ENCODE data around the gene PPAN.
A peak's percentile ranks its signal among the peaks of the same experiment; 100 is the strongest.

DNA sequence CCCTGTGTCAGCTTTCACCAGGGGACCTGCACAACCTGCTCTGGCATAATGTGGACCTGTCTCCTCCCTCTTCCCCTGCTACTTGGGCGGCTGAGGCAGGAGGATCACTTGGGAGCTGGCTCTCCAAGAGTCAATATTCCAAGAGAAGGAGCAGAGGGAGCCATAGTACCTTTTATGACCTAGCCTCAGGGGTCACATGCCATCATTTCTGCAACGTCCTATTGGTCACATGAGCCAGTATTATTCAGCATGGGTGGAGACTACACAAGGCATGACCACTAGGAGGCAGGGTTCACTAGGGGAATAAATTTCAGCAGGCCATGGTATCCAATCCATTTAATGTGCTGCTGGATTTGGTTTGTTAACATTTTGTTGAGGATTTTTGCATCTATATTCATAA, 32.0 kb upstream of the PPAN start:
- TF ChIP-seq POLR2A (IDR thresholded peaks at IDR 0.05): no peak
- TF ChIP-seq, protein P1, sequence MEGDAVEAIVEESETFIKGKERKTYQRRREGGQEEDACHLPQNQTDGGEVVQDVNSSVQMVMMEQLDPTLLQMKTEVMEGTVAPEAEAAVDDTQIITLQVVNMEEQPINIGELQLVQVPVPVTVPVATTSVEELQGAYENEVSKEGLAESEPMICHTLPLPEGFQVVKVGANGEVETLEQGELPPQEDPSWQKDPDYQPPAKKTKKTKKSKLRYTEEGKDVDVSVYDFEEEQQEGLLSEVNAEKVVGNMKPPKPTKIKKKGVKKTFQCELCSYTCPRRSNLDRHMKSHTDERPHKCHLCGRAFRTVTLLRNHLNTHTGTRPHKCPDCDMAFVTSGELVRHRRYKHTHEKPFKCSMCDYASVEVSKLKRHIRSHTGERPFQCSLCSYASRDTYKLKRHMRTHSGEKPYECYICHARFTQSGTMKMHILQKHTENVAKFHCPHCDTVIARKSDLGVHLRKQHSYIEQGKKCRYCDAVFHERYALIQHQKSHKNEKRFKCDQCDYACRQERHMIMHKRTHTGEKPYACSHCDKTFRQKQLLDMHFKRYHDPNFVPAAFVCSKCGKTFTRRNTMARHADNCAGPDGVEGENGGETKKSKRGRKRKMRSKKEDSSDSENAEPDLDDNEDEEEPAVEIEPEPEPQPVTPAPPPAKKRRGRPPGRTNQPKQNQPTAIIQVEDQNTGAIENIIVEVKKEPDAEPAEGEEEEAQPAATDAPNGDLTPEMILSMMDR (IDR thresholded peaks at IDR 0.05): peak in 1 of 3 experiments; percentile 10

Data from testis (tissue), 2 donors.